ENCODE results near the gene PROK1. TPM values are rescaled to one million over a fixed set of nuclear protein-coding genes. Genes with fewer than 3 reads are reported as not detected.

The PROK1 gene
- polyA plus RNA-seq, 1 donor (not counting 4 experiments of a cell fraction or from before 2014, with no cell fraction given) = not detected

DNA sequence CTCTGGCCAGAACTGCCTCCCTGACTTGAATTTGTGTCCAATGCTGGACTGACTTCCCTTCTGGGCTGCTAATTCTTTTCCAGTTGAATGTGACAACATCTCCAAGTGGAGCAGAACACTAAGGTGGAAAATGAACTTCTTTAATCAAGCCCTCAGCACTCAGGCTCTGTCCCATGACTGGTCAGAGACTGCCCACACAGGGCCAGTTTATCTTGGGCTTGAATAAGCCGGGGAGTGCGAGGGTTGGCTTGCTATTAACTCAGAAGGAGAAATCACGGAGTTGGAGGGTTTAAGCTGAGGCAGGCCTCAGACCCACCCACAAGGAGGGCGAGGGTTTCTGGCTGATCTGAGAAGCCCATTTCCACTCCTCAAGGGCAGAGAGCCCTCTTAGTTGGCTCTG is 55.6 kb downstream of the PROK1 start:
- H3K79me2 ChIP-seq (ENCODE audit: control insufficient read depth, insufficient read depth, low read length) = no peaks in the 10 kb centered on the region
- FAIRE-seq (no peak), DNase-seq (ENCODE audit: low read depth, low spot score) (no peak)
- H3K9ac ChIP-seq (ENCODE audit: control insufficient read depth, extremely low read depth, insufficient read depth, low read length) = no peak overlapping the region
- no peaks in the 10 kb centered on the region for H4K20me1 ChIP-seq (ENCODE audit: control insufficient read depth, extremely low read depth, insufficient read depth, low read length)
- no peak overlapping the region for H2AFZ ChIP-seq (ENCODE audit: control insufficient read depth, low read length)
- H3K27me3 ChIP-seq (ENCODE audit: control insufficient read depth, extremely low read depth, insufficient read depth, low read length) = peaks cover 23% of the 10 kb centered on the region
- dilution Hi-C loops (cut with MboI; ENCODE audit: extremely low pct_ligation_motif_present, low sequenced_read_pairs) = no loop called here
- no peaks in the 10 kb centered on the region for H3K36me3 ChIP-seq (ENCODE audit: control insufficient read depth in 2 of 2, extremely low read depth in 1 of 2, insufficient read depth in 2 of 2, low read length in 2 of 2)
- no peak overlapping the region for H3K4me3 ChIP-seq (ENCODE audit: control insufficient read depth in 2 of 3, extremely low read depth in 1 of 3, insufficient read depth in 2 of 3, low read depth in 1 of 3, low read length in 3 of 3)
- no peak overlapping the region for H3K4me2 ChIP-seq (ENCODE audit: control insufficient read depth, extremely low read depth, insufficient read depth, low read depth, low read length)
- no peak overlapping the region for H3K27ac ChIP-seq (ENCODE audit: control insufficient read depth, insufficient read depth, low read length)
- H3K4me1 ChIP-seq (ENCODE audit: control insufficient read depth, extremely low read depth, insufficient read depth, low read length) = no peaks in the 10 kb centered on the region
- no peaks in the 10 kb centered on the region for H3K9me1 ChIP-seq (ENCODE audit: control insufficient read depth, extremely low read depth, insufficient read depth, low read length)
- no peaks in the 10 kb centered on the region for H3K9me3 ChIP-seq (ENCODE audit: control insufficient read depth, low read depth, low read length)
- TF ChIP-seq EZH2 (IDR thresholded peaks at IDR 0.05; ENCODE audit: low read length) = no peak
- TF ChIP-seq, protein P1, sequence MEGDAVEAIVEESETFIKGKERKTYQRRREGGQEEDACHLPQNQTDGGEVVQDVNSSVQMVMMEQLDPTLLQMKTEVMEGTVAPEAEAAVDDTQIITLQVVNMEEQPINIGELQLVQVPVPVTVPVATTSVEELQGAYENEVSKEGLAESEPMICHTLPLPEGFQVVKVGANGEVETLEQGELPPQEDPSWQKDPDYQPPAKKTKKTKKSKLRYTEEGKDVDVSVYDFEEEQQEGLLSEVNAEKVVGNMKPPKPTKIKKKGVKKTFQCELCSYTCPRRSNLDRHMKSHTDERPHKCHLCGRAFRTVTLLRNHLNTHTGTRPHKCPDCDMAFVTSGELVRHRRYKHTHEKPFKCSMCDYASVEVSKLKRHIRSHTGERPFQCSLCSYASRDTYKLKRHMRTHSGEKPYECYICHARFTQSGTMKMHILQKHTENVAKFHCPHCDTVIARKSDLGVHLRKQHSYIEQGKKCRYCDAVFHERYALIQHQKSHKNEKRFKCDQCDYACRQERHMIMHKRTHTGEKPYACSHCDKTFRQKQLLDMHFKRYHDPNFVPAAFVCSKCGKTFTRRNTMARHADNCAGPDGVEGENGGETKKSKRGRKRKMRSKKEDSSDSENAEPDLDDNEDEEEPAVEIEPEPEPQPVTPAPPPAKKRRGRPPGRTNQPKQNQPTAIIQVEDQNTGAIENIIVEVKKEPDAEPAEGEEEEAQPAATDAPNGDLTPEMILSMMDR (optimal IDR thresholded peaks at IDR 0.05 in 1 of 3, IDR thresholded peaks at IDR 0.05 in 1 of 3, conservative IDR thresholded peaks at IDR 0.05 in 1 of 3; ENCODE audit: extremely low read depth in 1 of 3, insufficient read depth in 2 of 3, low read length in 3 of 3) = no peak

Other genes starting within 250 kb of the PROK1 start
- 1.3 to 2.8 TPM (median 2.2 TPM) in 3 replicates for gene KCNC4, start 240.8 kb upstream of the PROK1 start, polyA plus RNA-seq
- gene RBM15, start 111.8 kb upstream of the PROK1 start, polyA plus RNA-seq = 10.0 to 13.8 TPM (median 10.7 TPM) in 3 replicates
- 0.36 to 0.92 TPM (median 0.81 TPM) in 3 replicates for gene SLC16A4, start 60.1 kb upstream of the PROK1 start, polyA plus RNA-seq
- 265 to 477 TPM (median 365 TPM) in 3 replicates for gene LAMTOR5, start 43.5 kb upstream of the PROK1 start, polyA plus RNA-seq
- not detected in 3 replicates for gene KCNA10, start 68.0 kb downstream of the PROK1 start, polyA plus RNA-seq
- gene KCNA2, start 155.2 kb downstream of the PROK1 start, polyA plus RNA-seq = 0.03 to 0.10 TPM in 2 of 3 replicates, not detected in the other
- gene KCNA3, start 223.8 kb downstream of the PROK1 start, polyA plus RNA-seq = not detected in 3 replicates

Data from keratinocyte (primary cell).